GM12892 (cell line): ENCODE results near the gene LAIR2.

Experiments
- POLR2A ChIP-seq: IDR thresholded peaks from 2 replicates; pipeline ENCODE4 v1.6.1; 2011; ENCODE audit warnings: low read depth, low read length, control low read depth
- POLR2AphosphoS5 ChIP-seq: IDR thresholded peaks from 2 replicates; pipeline ENCODE4 v1.6.1; 2011; ENCODE audit warnings: low read depth, low read length, control low read depth
- TAF1 ChIP-seq: IDR thresholded peaks from 2 replicates; pipeline ENCODE4 v1.6.1; 2011; ENCODE audit warnings: low read depth, mild to moderate bottlenecking, control low read depth, low read length, borderline replicate concordance

GRCh38 chr19:54484451-54484850, 18.2 kb upstream of the LAIR2 start:
- TF ChIP-seq POLR2AphosphoS5: no peak
- TF ChIP-seq POLR2A: no peak
- no peak for TF ChIP-seq TAF1
